SK-N-DZ (cell line): ENCODE results near the gene KMT5C. TPM values are rescaled to one million over a fixed set of nuclear protein-coding genes. Genes with fewer than 3 reads are reported as not detected.

Source experiments
- DNase-seq: peaks from one replicate; pipeline ENCODE4 v3.0.0-alpha.2; 2015; ENCODE audit warnings: low spot score
- polyA plus RNA-seq, 2 experiments: library from polyadenylated mRNA; depleted of rRNA; stranded (reverse); fragments of >200 nt; gene quantifications; 2 replicates each; pipeline ENCODE4 v1.2.3, GENCODE V29; 2014

KMT5C gene
- polyA plus RNA-seq (2014; cell fraction: cytosol; rRNA removed): 33.8 and 39.3 TPM in 2 replicates
- 101 and 123 TPM in 2 replicates for polyA plus RNA-seq (2014; cell fraction: nucleus; rRNA removed)

DNA sequence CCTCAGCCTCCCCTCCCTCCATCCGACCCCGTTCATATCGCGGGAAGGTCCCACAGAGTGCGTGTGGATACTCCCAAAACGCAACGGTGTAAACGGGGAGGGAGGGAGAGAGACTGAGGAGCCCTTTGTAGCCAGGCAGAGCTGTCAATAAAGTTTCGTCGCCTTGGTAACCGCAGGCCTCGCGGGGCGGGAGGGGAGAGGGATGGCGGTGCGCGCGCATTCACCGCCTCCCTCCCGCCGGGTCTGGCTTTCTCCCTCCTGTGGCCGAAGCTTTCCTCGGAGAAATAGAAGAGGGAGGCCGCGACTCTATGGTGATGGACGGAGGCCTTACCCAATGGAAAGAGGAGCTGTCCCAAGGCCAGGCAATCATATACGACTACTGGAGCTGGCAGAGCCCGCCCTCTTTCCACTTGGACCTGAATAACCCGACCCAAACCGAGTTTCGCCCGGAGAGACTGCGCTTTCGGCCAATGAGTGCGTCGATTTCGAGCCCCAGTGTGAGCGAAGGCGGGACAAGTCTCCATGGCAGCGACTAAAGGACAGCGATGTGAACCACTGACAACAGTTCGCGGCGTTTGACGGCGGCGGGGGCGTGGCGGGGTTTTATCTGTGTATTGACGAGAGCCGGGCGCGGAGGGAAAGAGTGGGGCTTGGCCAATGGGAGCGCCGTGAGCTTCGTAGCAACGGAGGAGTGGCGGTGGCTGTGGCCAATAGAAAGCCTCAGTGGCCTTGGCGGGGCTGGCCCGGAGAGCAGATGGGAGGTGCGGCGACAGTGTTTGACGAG, at the start of gene KMT5C:
Gene KMT5C, plus strand, starts transcription at position 772 of the 784 bp plus-strand sequence. CDS start 2,061 bp downstream, outside the sequence.
- peak; percentile 99 for DNase-seq

GRCh38 chr19:55297267-55297666, 42.4 kb upstream of the KMT5C start:
- DNase-seq: no peak

GRCh38 chr19:55299991-55300390, 39.7 kb upstream of the KMT5C start:
- DNase-seq: no peak

- DNase-seq: no peak
These were observed 38.7 kb upstream of the KMT5C start for GRCh38 chr19:55300886-55301458.

GRCh38 chr19:55301459-55302317, 38.0 kb upstream of the KMT5C start:
- peak; percentile 65 for DNase-seq

GRCh38 chr19:55302318-55302703, 37.4 kb upstream of the KMT5C start:
- no peak for DNase-seq

DNA sequence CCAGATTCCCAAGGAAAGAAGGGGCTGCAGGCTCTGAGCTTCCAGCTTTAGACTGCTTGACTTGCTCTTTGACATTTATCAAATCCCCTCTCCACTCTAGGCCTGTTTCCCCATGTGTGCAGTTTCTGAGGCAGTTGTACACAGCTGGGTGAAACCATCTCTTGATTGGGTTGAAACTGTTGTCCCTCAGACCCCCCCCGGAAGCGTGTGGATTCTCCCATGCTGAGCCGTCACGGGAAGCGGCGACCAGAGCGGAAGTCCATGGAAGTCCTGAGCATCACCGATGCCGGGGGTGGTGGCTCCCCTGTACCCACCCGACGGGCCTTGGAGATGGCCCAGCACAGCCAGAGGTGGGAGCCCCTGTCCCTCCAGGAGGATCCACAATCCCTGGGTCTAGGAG, 36.2 kb upstream of the KMT5C start:
- no peak for DNase-seq

- DNase-seq: peak; percentile 30
These were observed 35.2 kb upstream of the KMT5C start for GRCh38 chr19:55304279-55304978.

- DNase-seq: no peak
These were observed 34.7 kb upstream of the KMT5C start for GRCh38 chr19:55304980-55305379.

DNA sequence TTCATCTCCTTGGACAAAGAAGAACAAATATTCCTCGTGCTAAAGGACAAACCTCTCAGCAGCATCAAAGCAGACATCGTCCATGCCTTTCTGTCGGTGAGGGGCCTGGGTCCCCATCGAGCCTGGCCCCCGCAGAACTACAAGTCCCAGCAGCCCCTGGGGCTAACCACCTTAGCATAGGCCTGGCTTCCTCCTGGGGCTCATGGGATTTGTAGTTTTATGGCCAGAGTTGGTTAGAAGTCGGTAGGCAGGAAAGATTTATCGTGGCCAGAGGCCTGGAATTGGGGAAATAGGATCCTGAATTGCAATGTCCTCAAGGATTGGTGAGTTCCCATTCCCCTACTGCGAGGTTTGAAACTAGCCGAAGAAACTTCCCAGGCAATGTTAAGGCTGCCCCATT, 34.2 kb upstream of the KMT5C start:
- no peak for DNase-seq

GRCh38 chr19:55305983-55306562, 33.6 kb upstream of the KMT5C start:
- DNase-seq: no peak

DNA sequence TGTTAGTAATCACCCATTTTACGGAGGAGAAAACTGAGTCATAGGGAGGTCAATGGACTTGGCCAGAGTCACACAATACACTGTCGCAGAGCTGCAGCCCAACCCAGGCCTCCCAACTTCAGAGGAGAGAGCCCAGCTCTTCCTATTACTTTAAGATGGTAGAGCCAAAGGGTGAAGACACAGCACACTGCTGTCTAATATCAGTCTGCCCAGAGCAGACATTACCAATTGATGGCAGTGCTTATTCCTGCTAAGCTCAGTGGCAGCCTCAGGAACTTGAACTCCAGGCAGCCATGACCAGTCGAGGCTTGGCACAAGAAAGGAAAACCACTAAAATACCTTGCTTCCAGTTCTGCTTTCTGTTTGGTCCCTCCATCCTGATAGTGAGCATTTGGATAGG, 33.0 kb upstream of the KMT5C start:
- no peak for DNase-seq

GRCh38 chr19:55308281-55308680, 31.4 kb upstream of the KMT5C start:
- DNase-seq: no peak

GRCh38 chr19:55309448-55309847, 30.2 kb upstream of the KMT5C start:
- DNase-seq: no peak

DNA sequence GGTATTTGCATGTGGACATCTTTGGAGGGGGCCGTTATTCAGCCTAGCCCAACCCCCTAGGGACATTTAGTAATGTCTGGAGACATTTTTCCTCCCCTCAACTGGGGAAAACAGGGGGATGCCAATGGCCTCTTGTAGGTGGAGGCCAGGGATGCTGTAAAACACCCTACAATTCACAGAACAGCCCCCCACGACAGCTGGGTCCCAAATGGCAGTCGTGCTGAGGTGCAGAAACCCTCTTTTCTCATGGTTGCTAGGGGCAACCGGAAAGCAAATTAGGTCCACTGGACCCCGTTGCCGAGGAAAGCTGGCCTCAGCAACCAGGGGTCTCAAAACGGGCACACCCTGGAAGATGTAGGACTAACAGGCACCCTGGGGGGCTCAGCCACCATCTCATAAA, 29.2 kb upstream of the KMT5C start:
- DNase-seq: no peak

GRCh38 chr19:55311397-55311796, 28.3 kb upstream of the KMT5C start:
- DNase-seq: no peak

DNA sequence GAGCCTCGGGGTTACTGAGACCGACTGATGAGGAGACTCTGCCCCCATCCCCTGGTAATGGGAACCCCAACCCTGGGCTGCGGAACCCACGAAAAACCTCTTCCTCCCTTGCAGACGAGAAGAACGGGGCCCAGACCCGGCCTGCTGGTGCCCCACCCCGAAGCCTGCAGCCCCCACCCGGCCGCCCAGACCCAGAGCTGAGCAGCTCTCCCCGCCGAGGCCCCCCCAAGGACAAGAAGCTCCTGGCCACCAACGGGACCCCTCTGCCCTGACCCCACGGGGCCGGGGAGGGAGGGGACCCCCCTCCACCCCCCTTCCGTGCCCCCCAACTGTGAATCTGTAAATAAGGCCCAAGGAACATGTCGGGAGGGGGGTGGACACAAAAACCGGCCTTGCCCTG, 27.9 kb upstream of the KMT5C start:
- no peak for DNase-seq

DNA sequence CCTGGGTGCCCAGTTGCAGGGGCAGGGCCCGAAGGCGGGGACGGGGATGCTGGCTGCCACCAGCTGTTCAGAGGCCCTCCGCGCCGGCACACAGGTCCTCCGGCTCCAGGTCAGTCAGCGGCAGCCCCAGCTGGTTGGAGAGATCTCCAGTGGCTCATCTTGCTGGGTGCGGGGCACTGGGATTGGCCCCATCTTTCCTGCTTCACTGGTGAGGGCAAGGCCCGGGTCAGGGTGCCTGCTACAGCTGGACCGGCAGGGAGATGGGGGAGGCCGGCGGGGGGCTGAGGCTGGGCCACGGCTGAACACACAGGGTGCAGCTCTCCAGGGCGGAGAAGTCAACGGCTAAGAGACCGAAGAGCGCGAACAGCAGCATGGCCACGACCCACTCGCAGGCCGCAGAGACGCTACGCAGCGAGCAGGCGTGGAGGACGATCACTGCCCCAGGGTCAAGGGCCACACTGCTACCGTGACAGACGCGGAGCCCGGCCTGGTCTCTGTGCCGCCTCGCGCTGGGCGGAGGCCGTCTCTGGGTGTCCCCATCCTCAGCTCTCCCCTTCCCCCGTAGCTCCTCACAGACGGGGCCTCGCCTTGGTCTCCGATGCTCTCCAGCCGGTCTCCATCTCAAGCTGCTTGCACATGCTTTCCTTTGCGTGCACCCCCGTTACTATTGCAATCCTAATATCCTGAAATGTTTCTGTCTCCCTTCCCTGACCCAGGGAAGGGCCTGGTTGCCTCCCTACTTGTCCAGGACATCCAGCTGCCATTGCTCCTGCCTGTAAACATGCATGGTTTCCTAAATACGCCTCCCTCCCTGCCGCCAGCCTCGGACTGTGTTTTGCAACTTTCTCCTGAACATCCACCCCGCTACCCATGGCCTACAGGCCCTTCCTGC, 26.8 kb upstream of the KMT5C start:
- DNase-seq: no peak

DNA sequence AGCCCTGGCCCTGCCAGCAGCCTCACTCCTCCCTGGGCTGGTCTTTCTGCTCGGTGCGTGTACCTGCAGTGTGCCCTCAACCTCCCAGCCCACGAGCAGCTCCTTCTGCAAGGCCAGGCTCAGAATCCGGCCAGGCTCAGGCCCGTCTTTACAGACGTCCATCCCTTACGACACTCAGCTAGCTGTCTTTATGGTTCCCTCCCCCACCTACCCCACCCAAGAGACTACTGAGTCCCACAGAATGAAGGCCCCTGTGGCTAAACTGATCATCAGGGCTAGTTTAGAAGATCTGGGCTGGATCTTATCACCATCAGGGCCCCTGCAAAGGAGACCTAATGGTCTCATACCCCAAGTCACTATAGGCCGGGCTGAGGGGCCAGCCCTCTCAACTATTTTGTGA, 25.3 kb upstream of the KMT5C start:
- DNase-seq: no peak

GRCh38 chr19:55315956-55316525, 23.6 kb upstream of the KMT5C start:
- no peak for DNase-seq
